A549 (cell line): ENCODE results near the gene IL2RA. TPM values are rescaled to one million over a fixed set of nuclear protein-coding genes. Genes with fewer than 3 reads are reported as not detected.

Experiments
- ATAC-seq, 2 experiments: fragments of 200-7000 bp in 1 of 2; fragments of >200 bp in 1 of 2; cut with Nextera tagmentation in 1 of 2; cut with Tn5 transposase in 1 of 2; 3 replicates each; pipeline versions ENCODE4 v1.8.0 to v1.9.1; 2018 to 2020; ENCODE audit warnings: mild to moderate bottlenecking in 1 of 2, moderate library complexity in 1 of 2
- CTCF ChIA-PET: fragments of 300-600 bp; sonication (Branson Sonifier 250); formaldehyde crosslinking; extraction: SDS; loops from one replicate; lab custom pipeline; 2021; ENCODE audit warnings: antibody characterized with exemption, inconsistent platforms; lab: Yijun Ruan, JAX
- POLR2A ChIA-PET: fragments of 350-600 bp; formaldehyde crosslinking; extraction: SDS; loops from one replicate; lab custom pipeline; 2021; ENCODE audit warnings: antibody characterized with exemption, inconsistent platforms; lab: Yijun Ruan, JAX
- DNase-seq, 2 experiments: peaks; one replicate each; pipeline versions ENCODE4 v3.0.0 to v3.0.0-alpha.2; 2011 to 2016; ENCODE audit warnings: low read depth in 1 of 2, low spot score in 1 of 2
- FAIRE-seq: peaks from 2 replicates; lab custom pipeline; 2011; peaks lifted over from hg19 to GRCh38; lab: Jason Lieb, UNC
- H3K27ac ChIP-seq, 2 experiments: fragments of >200 bp; sonication (Bioruptor Twin); formaldehyde crosslinking; 3 replicates each; pipeline ENCODE4 v1.5.1; 2016 to 2017
- H3K4me1 ChIP-seq: fragments of >200 bp; sonication (Bioruptor Twin); formaldehyde crosslinking; 3 replicates; pipeline ENCODE4 v1.6.1; 2016
- H3K4me2 ChIP-seq: fragments of >200 bp; sonication (Bioruptor Twin); formaldehyde crosslinking; 3 replicates; pipeline ENCODE4 v1.6.1; 2016
- H3K4me3 ChIP-seq: fragments of >200 bp; sonication (Bioruptor Twin); formaldehyde crosslinking; 3 replicates; pipeline ENCODE4 v1.5.1; 2016
- H3K9me3 ChIP-seq: fragments of >200 bp; sonication (Bioruptor Twin); formaldehyde crosslinking; 3 replicates; pipeline ENCODE4 v1.6.1; 2016
- BCL3 ChIP-seq: fragments of >200 bp; sonication (Bioruptor Twin); formaldehyde crosslinking; IDR thresholded peaks from 3 replicates; pipeline ENCODE4 v1.6.1; 2016
- CBX8 ChIP-seq: fragments of 200-600 bp; sonication (generic); IDR thresholded peaks from 2 replicates; pipeline ENCODE4 v1.6.1; 2016
- CEBPB ChIP-seq, 2 experiments: fragments of >200 bp in 1 of 2; sonication (Bioruptor Twin) in 1 of 2; formaldehyde crosslinking in 1 of 2; IDR thresholded peaks; 2 replicates each; pipeline ENCODE4 v1.6.1; 2012 to 2016
- EHF ChIP-seq: fragments of 250-450 bp; sonication (Bioruptor Pico); IDR thresholded peaks from 2 replicates; pipeline ENCODE4 v1.5.0; 2020; ENCODE audit warnings: mild to moderate bottlenecking
- EHMT2 ChIP-seq: fragments of 200-600 bp; sonication (generic); IDR thresholded peaks from 2 replicates; pipeline ENCODE4 v1.6.1; 2016; ENCODE audit warnings: antibody characterized with exemption, low read depth, mild to moderate bottlenecking, moderate library complexity
- ESRRA ChIP-seq: fragments of 150-350 bp; IDR thresholded peaks from 2 replicates; pipeline ENCODE4 v1.6.1; 2014; ENCODE audit warnings: mild to moderate bottlenecking, low read length, borderline replicate concordance
- FOXS1 ChIP-seq: fragments of 250-450 bp; sonication (Bioruptor Pico); IDR thresholded peaks from 2 replicates; pipeline ENCODE4 v1.5.0; 2020; ENCODE audit warnings: mild to moderate bottlenecking, moderate library complexity
- GATA3 ChIP-seq: IDR thresholded peaks from 2 replicates; pipeline ENCODE4 v1.6.1; 2012; ENCODE audit warnings: borderline replicate concordance
- HOXB5 ChIP-seq: fragments of 250-450 bp; sonication (Bioruptor Pico); IDR thresholded peaks from 2 replicates; pipeline ENCODE4 v1.5.0; 2020; ENCODE audit warnings: mild to moderate bottlenecking, moderate library complexity
- MAFK ChIP-seq: fragments of 450-650 bp; IDR thresholded peaks from 2 replicates; pipeline ENCODE4 v1.6.1; 2014; ENCODE audit not compliant: partially characterized antibody
- MYC ChIP-seq: IDR thresholded peaks from 2 replicates; pipeline ENCODE4 v1.6.1; 2012; ENCODE audit warnings: mild to moderate bottlenecking, inconsistent platforms, low read length, improper control_type of control experiment, borderline replicate concordance
- NPAS2 ChIP-seq: fragments of 250-450 bp; sonication (Bioruptor Pico); IDR thresholded peaks from 2 replicates; pipeline ENCODE4 v1.8.0; 2022; ENCODE audit warnings: mild to moderate bottlenecking, moderate library complexity, borderline replicate concordance
- PHF8 ChIP-seq: fragments of 200-600 bp; sonication (generic); IDR thresholded peaks from 2 replicates; pipeline ENCODE4 v1.6.1; 2016; ENCODE audit warnings: low read depth, mild to moderate bottlenecking, antibody characterized with exemption, moderate library complexity, borderline replicate concordance
- POLR2A ChIP-seq: IDR thresholded peaks from 2 replicates; pipeline ENCODE4 v1.6.1; 2012; ENCODE audit warnings: mild to moderate bottlenecking, low read length
- RAD21 ChIP-seq, 2 experiments: fragments of >200 bp in 1 of 2; sonication (Bioruptor Twin) in 1 of 2; formaldehyde crosslinking in 1 of 2; IDR thresholded peaks in 1 of 2; conservative IDR thresholded peaks in 1 of 2; 2 replicates in 1 of 2; 3 replicates in 1 of 2; pipeline ENCODE4 v1.6.1; 2012 to 2018; ENCODE audit warnings: inconsistent platforms in 1 of 2
- RCOR1 ChIP-seq: fragments of 150-350 bp; IDR thresholded peaks from 2 replicates; pipeline ENCODE4 v1.6.1; 2014; ENCODE audit warnings: antibody characterized with exemption, low read length, low read depth
- REST ChIP-seq: fragments of 200-600 bp; sonication (generic); IDR thresholded peaks from 2 replicates; pipeline ENCODE4 v1.6.1; 2016; ENCODE audit warnings: antibody characterized with exemption, mild to moderate bottlenecking, moderate library complexity
- SMC3 ChIP-seq: fragments of >200 bp; sonication (Bioruptor Twin); formaldehyde crosslinking; IDR thresholded peaks from 3 replicates; pipeline ENCODE4 v1.6.1; 2018; ENCODE audit warnings: inconsistent platforms
- SREBF2 ChIP-seq: fragments of 450-650 bp; IDR thresholded peaks from 2 replicates; pipeline ENCODE4 v1.6.1; 2014; ENCODE audit warnings: mild to moderate bottlenecking, moderate library complexity
- USF2 ChIP-seq: fragments of 450-650 bp; IDR thresholded peaks from 2 replicates; pipeline ENCODE4 v1.6.1; 2014; ENCODE audit warnings: antibody characterized with exemption
- ZNF302 ChIP-seq: fragments of 250-450 bp; sonication (Bioruptor Pico); IDR thresholded peaks from 2 replicates; pipeline ENCODE4 v1.9.0; 2021; ENCODE audit warnings: inconsistent platforms, mild to moderate bottlenecking, moderate library complexity
- ZSCAN20 ChIP-seq: fragments of 250-450 bp; sonication (Bioruptor Pico); IDR thresholded peaks from 2 replicates; pipeline ENCODE4 v1.8.0; 2022; ENCODE audit warnings: mild to moderate bottlenecking, moderate library complexity
- WGBS: methylation state at CpG from one replicate; pipeline ENCODE4 v1.1.6; 2017; ENCODE audit errors: missing lambda C conversion rate; 5-methylcytosine and 5-hydroxymethylcytosine counted together
- polyA plus RNA-seq, 4 experiments: library from polyadenylated mRNA; depleted of rRNA in 3 of 4; stranded (reverse); fragments of >200 nt; fragmentation: RNase III in 1 of 4; extraction: RNeasy Plus Mini Kit Qiagen cat#74134 plus additional on column Dnase treatment in 1 of 4; gene quantifications; 2 replicates in 3 of 4; 3 replicates in 1 of 4; pipeline ENCODE4 v1.2.3, GENCODE V29; 2011 to 2017

Gene IL2RA
- polyA plus RNA-seq, 2 of the 4 experiments (the other 2 are of a cell fraction) = not detected

- Histone ChIP-seq H3K4me2 (no peak overlapping the region), H3K27ac (no peak overlapping the region), H3K4me3 (no peak overlapping the region), H3K9me3 (no peaks in the 10 kb centered on the region), H3K4me1 (peaks cover 3% of the 10 kb centered on the region; the same call in 1 of the 3 replicates)
- CTCF ChIA-PET = no interaction called here
- WGBS = 57% methylated on average over 4 of the region's 4 CpGs
- TF ChIP-seq RAD21 (conservative IDR thresholded peaks at IDR 0.05 in 1 of 2, IDR thresholded peaks at IDR 0.05 in 1 of 2) (no peak), PHF8 (no peak), SMC3 (no peak), GATA3 (no peak), EHF (CRISPR knock-in tag) (no peak), ZNF302 (CRISPR knock-in tag) (no peak), FOXS1 (CRISPR knock-in tag) (no peak), MAFK (no peak)
- FAIRE-seq (no peak), ATAC-seq (no peak), DNase-seq (no peak)
- POLR2A ChIA-PET = no interaction called here
Observed at GRCh38 chr10:6055929-6056328, 6.2 kb downstream of the IL2RA start.

GRCh38 chr10:6054884-6055283 is 7.3 kb downstream of the IL2RA start:
- ChIA-PET CTCF (no interaction called here), POLR2A (no interaction called here)
- H3K4me1 ChIP-seq = peaks cover 5% of the 10 kb centered on the region; the same call in 1 of the 3 replicates
- H3K27ac ChIP-seq = no peak overlapping the region
- FAIRE-seq (no peak), DNase-seq (no peak), ATAC-seq (no peak)
- H3K9me3 ChIP-seq = no peaks in the 10 kb centered on the region
- no peak overlapping the region for H3K4me2 ChIP-seq
- 67% methylated on average over 5 of the region's 5 CpGs for WGBS
- TF ChIP-seq EHMT2 = no peak
- no peak for TF ChIP-seq ZSCAN20 (CRISPR knock-in tag)
- TF ChIP-seq ESRRA = no peak
- TF ChIP-seq POLR2A = no peak
- TF ChIP-seq NPAS2 = no peak
- TF ChIP-seq HOXB5 (CRISPR knock-in tag) = no peak
- TF ChIP-seq CEBPB (IDR thresholded peaks at IDR 0.05) = no peak
- no peak for TF ChIP-seq EHF (CRISPR knock-in tag)
- no peak for TF ChIP-seq BCL3
- no peak for TF ChIP-seq RAD21 (conservative IDR thresholded peaks at IDR 0.05 in 1 of 2, IDR thresholded peaks at IDR 0.05 in 1 of 2)
- TF ChIP-seq USF2 = no peak
- TF ChIP-seq SREBF2 = no peak
- no peak for TF ChIP-seq ZNF302 (CRISPR knock-in tag)
- TF ChIP-seq CBX8 = no peak
- no peak for TF ChIP-seq PHF8
- no peak for TF ChIP-seq REST
- no peak for TF ChIP-seq RCOR1
- TF ChIP-seq MYC = no peak
- no peak overlapping the region for H3K4me3 ChIP-seq
